Hepatocyte (in vitro differentiated cells): ENCODE measurements around the gene GALNT14. TPM values are rescaled to one million over a fixed set of nuclear protein-coding genes. Genes with fewer than 3 reads are reported as not detected.

Experiments used
- DNase-seq: peaks from one replicate; pipeline ENCODE4 v3.0.0-alpha.2; 2016; ENCODE audit warnings: low spot score
- H2AFZ ChIP-seq: fragments of 200-600 bp; sonication (generic); 2 replicates; pipeline ENCODE4 v1.6.0; 2016; ENCODE audit warnings: antibody characterized with exemption, mild to moderate bottlenecking
- H3K27ac ChIP-seq: fragments of 200-600 bp; sonication (generic); 2 replicates; pipeline ENCODE4 v1.5.1; 2016; ENCODE audit warnings: mild to moderate bottlenecking
- H3K27me3 ChIP-seq: fragments of 200-600 bp; sonication (generic); 2 replicates; pipeline ENCODE4 v1.6.1; 2016
- H3K36me3 ChIP-seq: fragments of 200-600 bp; sonication (generic); replicated peaks from 2 replicates; pipeline ENCODE4 v1.5.1; 2016; ENCODE audit warnings: low read depth; ENCODE audit not compliant: insufficient read depth
- H3K4me1 ChIP-seq: fragments of 200-600 bp; sonication (generic); 2 replicates; pipeline ENCODE4 v1.5.1; 2016; ENCODE audit warnings: mild to moderate bottlenecking, moderate library complexity; ENCODE audit not compliant: insufficient read depth
- H3K4me2 ChIP-seq: fragments of 200-600 bp; sonication (generic); 2 replicates; pipeline ENCODE4 v1.6.0; 2016
- H3K4me3 ChIP-seq: fragments of 200-600 bp; sonication (generic); 2 replicates; pipeline ENCODE4 v1.5.1; 2016; ENCODE audit warnings: mild to moderate bottlenecking
- H3K79me2 ChIP-seq: fragments of 200-600 bp; sonication (generic); 2 replicates; pipeline ENCODE4 v1.6.0; 2017; ENCODE audit warnings: mild to moderate bottlenecking
- H3K9me2 ChIP-seq: fragments of 200-600 bp; sonication (generic); replicated peaks from 2 replicates; pipeline ENCODE4 v1.6.0; 2017; ENCODE audit warnings: mild to moderate bottlenecking; ENCODE audit not compliant: insufficient read depth
- H3K9me3 ChIP-seq: fragments of 200-600 bp; sonication (generic); 2 replicates; pipeline ENCODE4 v1.5.1; 2016; ENCODE audit warnings: low read depth, mild to moderate bottlenecking
- H4K20me1 ChIP-seq: fragments of 200-600 bp; sonication (generic); 2 replicates; pipeline ENCODE4 v1.6.0; 2016; ENCODE audit warnings: mild to moderate bottlenecking; ENCODE audit not compliant: insufficient read depth, poor library complexity, severe bottlenecking
- CTCF ChIP-seq: fragments of 200-600 bp; sonication (generic); IDR thresholded peaks from 2 replicates; pipeline ENCODE4 v1.5.1; 2016; ENCODE audit warnings: antibody characterized with exemption, mild to moderate bottlenecking; ENCODE audit not compliant: poor library complexity
- EZH2 ChIP-seq: fragments of 200-600 bp; sonication (generic); IDR thresholded peaks from 2 replicates; pipeline ENCODE4 v1.6.1; 2016; ENCODE audit warnings: antibody characterized with exemption, mild to moderate bottlenecking, borderline replicate concordance
- EZH2phosphoT487 ChIP-seq: fragments of 200-600 bp; sonication (generic); IDR thresholded peaks from one replicate; pipeline ENCODE4 v1.6.1; 2018; ENCODE audit warnings: antibody characterized with exemption, mild to moderate bottlenecking, low read depth, moderate library complexity; ENCODE audit not compliant: unreplicated experiment, severe bottlenecking
- WGBS: methylation state at CpG from one replicate; pipeline ENCODE4 v1.1.6; 2016; ENCODE audit warnings: low lambda C conversion rate; ENCODE audit errors: missing lambda C conversion rate; 5-methylcytosine and 5-hydroxymethylcytosine counted together
- polyA plus RNA-seq: library from polyadenylated mRNA; unstranded; fragments of >200 nt; fragmentation: Nextera tagmentation; extraction: Ambion mirVana; gene quantifications from 2 replicates; pipeline ENCODE4 v1.2.1, GENCODE V29; 2016
- total RNA-seq: library from RNA; depleted of rRNA; stranded (reverse); fragments of >200 nt; gene quantifications from 2 replicates; pipeline ENCODE4 v1.2.3, GENCODE V29; 2014

The GALNT14 gene
- total and polyA plus RNA-seq, 2 experiments from 2014 or later, result 2.2 to 2.9 TPM

GRCh38 chr2:31134480-31134879 is 3.8 kb downstream of the GALNT14 start:
- DNase-seq, result no peak
- Histone ChIP-seq H3K4me1 (peaks cover 4% of the 10 kb centered on the region), H3K9me3 (no peaks in the 10 kb centered on the region), H3K36me3 (no peaks in the 10 kb centered on the region), H2AFZ (no peak overlapping the region), H3K27me3 (peaks cover 72% of the 10 kb centered on the region), H3K4me3 (no peak overlapping the region), H3K79me2 (no peaks in the 10 kb centered on the region), H4K20me1 (no peaks in the 10 kb centered on the region), H3K4me2 (no peak overlapping the region), H3K27ac (no peak overlapping the region), H3K9me2 (no peaks in the 10 kb centered on the region)
- WGBS, result 90% methylated on average over 5 of the region's 5 CpGs
- TF ChIP-seq EZH2phosphoT487, result no peak
- no peak for TF ChIP-seq EZH2
- TF ChIP-seq CTCF, result no peak

- Histone ChIP-seq H4K20me1 (no peaks in the 10 kb centered on the region), H3K27ac (no peak overlapping the region), H3K27me3 (peaks cover 62% of the 10 kb centered on the region), H3K4me2 (no peak overlapping the region), H3K79me2 (no peaks in the 10 kb centered on the region), H3K9me2 (no peaks in the 10 kb centered on the region), H2AFZ (no peak overlapping the region), H3K4me1 (peaks cover 4% of the 10 kb centered on the region), H3K36me3 (no peaks in the 10 kb centered on the region), H3K9me3 (no peaks in the 10 kb centered on the region), H3K4me3 (no peak overlapping the region)
- DNase-seq, result no peak
- 93% methylated on average over 5 of the region's 5 CpGs for WGBS
- TF ChIP-seq CTCF (no peak), EZH2phosphoT487 (no peak), EZH2 (no peak)
Measured at GRCh38 chr2:31132786-31133185, 5.5 kb downstream of the GALNT14 start.

- no peak for TF ChIP-seq EZH2
- no peak for TF ChIP-seq CTCF
- no peak for TF ChIP-seq EZH2phosphoT487
- WGBS, result 63% methylated on average over 4 of the region's 4 CpGs
Measured at GRCh38 chr2:31131871-31132270, 6.4 kb downstream of the GALNT14 start.

More at GRCh38 chr2:31131871-31132270, 6.4 kb downstream of the GALNT14 start:
- H3K27ac ChIP-seq, result no peak overlapping the region
- H3K27me3 ChIP-seq, result peaks cover 53% of the 10 kb centered on the region
- no peaks in the 10 kb centered on the region for H3K9me2 ChIP-seq
- no peak overlapping the region for H3K4me3 ChIP-seq
- H3K9me3 ChIP-seq, result no peaks in the 10 kb centered on the region
- H3K36me3 ChIP-seq, result no peaks in the 10 kb centered on the region
- H3K79me2 ChIP-seq, result no peaks in the 10 kb centered on the region
- DNase-seq, result no peak
- H4K20me1 ChIP-seq, result no peaks in the 10 kb centered on the region
- no peak overlapping the region for H3K4me2 ChIP-seq
- H3K4me1 ChIP-seq, result no peaks in the 10 kb centered on the region
- no peak overlapping the region for H2AFZ ChIP-seq
